Cardiac fibroblast (primary cell): ENCODE measurements around the gene DCDC2.

Experiments
- DNase-seq, 2 donors: peaks; one replicate each; pipeline versions ENCODE4 v3.0.0 to v3.0.0-alpha.2; 2010; ENCODE audit warnings: low read depth in 2 of 2
- H3K4me3 ChIP-seq, 2 donors: replicated peaks in 1 of 2; 1 replicate in 1 of 2; 2 replicates in 1 of 2; pipeline ENCODE4 v1.5.1; 2011; ENCODE audit warnings: low read depth in 2 of 2, low read length in 2 of 2, mild to moderate bottlenecking in 2 of 2, moderate library complexity in 1 of 2
- CTCF ChIP-seq: IDR thresholded peaks from one replicate; pipeline ENCODE4 v1.5.1; 2011; ENCODE audit warnings: low read depth, mild to moderate bottlenecking, low read length, inconsistent platforms

The DCDC2 gene

GRCh38 chr6:24257282-24257681 lies 100.6 kb downstream of the DCDC2 start:
- no peak for TF ChIP-seq CTCF
- DNase-seq = no peak
- no peak overlapping the region for H3K4me3 ChIP-seq

- no peak for DNase-seq
- no peak for TF ChIP-seq CTCF
- no peak overlapping the region for H3K4me3 ChIP-seq
These were observed 102.2 kb downstream of the DCDC2 start for GRCh38 chr6:24255676-24256075.

GRCh38 chr6:24253360-24253759 lies 104.5 kb downstream of the DCDC2 start:
- no peak for TF ChIP-seq CTCF
- H3K4me3 ChIP-seq = no peak overlapping the region
- no peak for DNase-seq

- DNase-seq = no peak
- no peak for TF ChIP-seq CTCF
- H3K4me3 ChIP-seq = no peak overlapping the region
These were observed 105.6 kb downstream of the DCDC2 start for GRCh38 chr6:24252280-24252679.

GRCh38 chr6:24251339-24251738 lies 106.5 kb downstream of the DCDC2 start:
- TF ChIP-seq CTCF = no peak
- H3K4me3 ChIP-seq = no peak overlapping the region
- no peak for DNase-seq

- H3K4me3 ChIP-seq = no peak overlapping the region
- DNase-seq = no peak
- no peak for TF ChIP-seq CTCF
These were observed 107.9 kb downstream of the DCDC2 start for GRCh38 chr6:24249926-24250325.

GRCh38 chr6:24245275-24245674 lies 112.6 kb downstream of the DCDC2 start:
- TF ChIP-seq CTCF = no peak
- DNase-seq = no peak
- H3K4me3 ChIP-seq = no peak overlapping the region
